ENCODE data around the gene TNRC6B.

Gene TNRC6B

DNA sequence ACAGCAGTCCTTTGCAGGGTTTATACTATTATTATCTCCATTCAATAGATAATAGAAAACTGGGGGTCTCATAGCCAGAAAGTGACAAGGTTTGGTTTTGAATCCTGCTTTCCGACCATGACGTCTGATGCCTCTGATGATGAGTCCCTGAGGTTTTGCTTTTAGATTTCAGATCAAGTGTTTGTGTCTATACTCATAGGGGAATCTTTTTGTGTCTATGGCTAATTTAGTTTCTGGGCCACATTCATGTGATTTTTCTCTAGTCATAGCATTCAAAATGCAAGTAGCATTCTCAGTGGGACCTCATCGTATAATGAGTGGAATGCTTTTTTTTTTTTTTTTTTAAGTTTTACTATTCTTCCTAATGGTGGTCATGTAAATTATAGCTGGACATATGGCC lies 72.9 kb downstream of the TNRC6B start:
- H3K27ac ChIP-seq (ENCODE audit: low read length), result no peak overlapping the region
- H3F3A ChIP-seq (ENCODE audit: insufficient read depth, low read length), result no peaks in the 10 kb centered on the region
- H3K36me3 ChIP-seq (replicated peaks; ENCODE audit: insufficient read depth, low read length), result no peaks in the 10 kb centered on the region; the same call in 1 of the 2 replicates
- H3K9ac ChIP-seq (ENCODE audit: low read length), result no peak overlapping the region
- H4K20me1 ChIP-seq (ENCODE audit: insufficient read depth, low read length), result no peaks in the 10 kb centered on the region
- no peak overlapping the region for H3K4me2 ChIP-seq (ENCODE audit: low read depth, low read length)
- H3K27me3 ChIP-seq (replicated peaks; ENCODE audit: insufficient read depth, low read length), result no peaks in the 10 kb centered on the region
- TF ChIP-seq EZH2 (optimal IDR thresholded peaks at IDR 0.05; ENCODE audit: low read depth, low read length) (no peak), EZH2phosphoT487 (IDR thresholded peaks at IDR 0.05; ENCODE audit: low read length) (no peak)
- TF ChIP-seq, protein P1, sequence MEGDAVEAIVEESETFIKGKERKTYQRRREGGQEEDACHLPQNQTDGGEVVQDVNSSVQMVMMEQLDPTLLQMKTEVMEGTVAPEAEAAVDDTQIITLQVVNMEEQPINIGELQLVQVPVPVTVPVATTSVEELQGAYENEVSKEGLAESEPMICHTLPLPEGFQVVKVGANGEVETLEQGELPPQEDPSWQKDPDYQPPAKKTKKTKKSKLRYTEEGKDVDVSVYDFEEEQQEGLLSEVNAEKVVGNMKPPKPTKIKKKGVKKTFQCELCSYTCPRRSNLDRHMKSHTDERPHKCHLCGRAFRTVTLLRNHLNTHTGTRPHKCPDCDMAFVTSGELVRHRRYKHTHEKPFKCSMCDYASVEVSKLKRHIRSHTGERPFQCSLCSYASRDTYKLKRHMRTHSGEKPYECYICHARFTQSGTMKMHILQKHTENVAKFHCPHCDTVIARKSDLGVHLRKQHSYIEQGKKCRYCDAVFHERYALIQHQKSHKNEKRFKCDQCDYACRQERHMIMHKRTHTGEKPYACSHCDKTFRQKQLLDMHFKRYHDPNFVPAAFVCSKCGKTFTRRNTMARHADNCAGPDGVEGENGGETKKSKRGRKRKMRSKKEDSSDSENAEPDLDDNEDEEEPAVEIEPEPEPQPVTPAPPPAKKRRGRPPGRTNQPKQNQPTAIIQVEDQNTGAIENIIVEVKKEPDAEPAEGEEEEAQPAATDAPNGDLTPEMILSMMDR (IDR thresholded peaks at IDR 0.05; ENCODE audit: low read length), result no peak
- no peaks in the 10 kb centered on the region for H3K4me1 ChIP-seq (ENCODE audit: low read length)
- DNase-seq, result no peak
- no peaks in the 10 kb centered on the region for H3K9me3 ChIP-seq (replicated peaks; ENCODE audit: insufficient read depth, low read length)
- H2AFZ ChIP-seq (ENCODE audit: low read length), result no peak overlapping the region
- no peaks in the 10 kb centered on the region for H3K9me2 ChIP-seq (replicated peaks; ENCODE audit: insufficient read depth, low read length)
- no peak overlapping the region for H3K4me3 ChIP-seq (ENCODE audit: low read length)
- H3K79me2 ChIP-seq (ENCODE audit: low read length), result peaks cover 46% of the 10 kb centered on the region

DNA sequence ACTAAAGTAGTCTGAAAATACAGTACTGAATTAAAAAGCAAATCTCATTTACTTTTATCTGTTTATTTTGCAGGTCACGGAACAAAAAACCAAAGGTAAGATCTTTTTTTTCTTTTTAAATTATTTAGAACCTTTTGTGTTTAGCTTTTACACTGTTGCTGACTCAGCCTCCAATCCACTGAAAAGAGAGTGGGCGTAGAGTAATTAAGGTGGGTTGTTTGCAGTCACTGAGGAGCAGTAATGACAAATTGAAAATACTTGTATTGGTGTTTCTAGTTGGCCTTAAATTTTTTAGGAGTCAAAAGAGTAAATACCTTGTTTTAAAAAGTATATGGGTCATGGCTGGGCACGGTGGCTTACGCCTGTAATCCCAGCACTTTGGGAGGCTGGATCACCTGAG lies 73.4 kb downstream of the TNRC6B start:
- Histone ChIP-seq H3K9me3 (replicated peaks; ENCODE audit: insufficient read depth, low read length) (no peaks in the 10 kb centered on the region), H3K36me3 (replicated peaks; ENCODE audit: insufficient read depth, low read length) (no peaks in the 10 kb centered on the region; the same call in 1 of the 2 replicates), H3K4me3 (ENCODE audit: low read length) (no peak overlapping the region), H3K9ac (ENCODE audit: low read length) (no peak overlapping the region), H3K4me2 (ENCODE audit: low read depth, low read length) (no peak overlapping the region), H4K20me1 (ENCODE audit: insufficient read depth, low read length) (no peaks in the 10 kb centered on the region), H3K79me2 (ENCODE audit: low read length) (peaks cover 43% of the 10 kb centered on the region), H2AFZ (ENCODE audit: low read length) (no peak overlapping the region), H3K9me2 (replicated peaks; ENCODE audit: insufficient read depth, low read length) (no peaks in the 10 kb centered on the region), H3K27ac (ENCODE audit: low read length) (no peak overlapping the region), H3F3A (ENCODE audit: insufficient read depth, low read length) (no peaks in the 10 kb centered on the region), H3K27me3 (replicated peaks; ENCODE audit: insufficient read depth, low read length) (no peaks in the 10 kb centered on the region), H3K4me1 (ENCODE audit: low read length) (no peaks in the 10 kb centered on the region)
- TF ChIP-seq, protein P1 (IDR thresholded peaks at IDR 0.05; ENCODE audit: low read length), result no peak
- TF ChIP-seq EZH2 (optimal IDR thresholded peaks at IDR 0.05; ENCODE audit: low read depth, low read length), result no peak
- TF ChIP-seq EZH2phosphoT487 (IDR thresholded peaks at IDR 0.05; ENCODE audit: low read length), result no peak
- no peak for DNase-seq

DNA sequence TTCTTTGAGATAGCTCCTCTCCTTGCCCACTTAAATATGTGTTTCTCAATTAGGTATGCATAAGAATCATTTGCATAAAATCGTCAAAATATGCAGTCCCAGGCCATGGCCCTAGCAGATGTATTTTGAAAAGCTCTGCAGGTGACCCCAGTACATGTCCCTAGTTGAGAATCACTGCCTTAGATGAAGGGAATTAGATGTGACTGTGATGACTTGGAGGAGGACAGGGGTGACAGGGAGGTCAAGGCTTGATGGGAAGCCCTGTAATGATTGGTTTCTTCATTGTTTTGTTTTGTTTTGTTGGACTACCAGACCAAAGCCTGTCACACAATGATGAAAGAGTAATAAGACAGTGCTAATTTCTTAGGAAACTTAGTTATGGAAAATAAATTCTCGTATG lies 74.4 kb downstream of the TNRC6B start:
- no peaks in the 10 kb centered on the region for H4K20me1 ChIP-seq (ENCODE audit: insufficient read depth, low read length)
- no peaks in the 10 kb centered on the region for H3K9me3 ChIP-seq (replicated peaks; ENCODE audit: insufficient read depth, low read length)
- no peak overlapping the region for H3K27ac ChIP-seq (ENCODE audit: low read length)
- H3K79me2 ChIP-seq (ENCODE audit: low read length), result peaks cover 38% of the 10 kb centered on the region
- no peak overlapping the region for H2AFZ ChIP-seq (ENCODE audit: low read length)
- no peaks in the 10 kb centered on the region for H3K27me3 ChIP-seq (replicated peaks; ENCODE audit: insufficient read depth, low read length)
- H3K36me3 ChIP-seq (replicated peaks; ENCODE audit: insufficient read depth, low read length), result no peaks in the 10 kb centered on the region; the same call in 1 of the 2 replicates
- no peak overlapping the region for H3K4me2 ChIP-seq (ENCODE audit: low read depth, low read length)
- H3K9ac ChIP-seq (ENCODE audit: low read length), result no peak overlapping the region
- no peak overlapping the region for H3K4me3 ChIP-seq (ENCODE audit: low read length)
- no peaks in the 10 kb centered on the region for H3K4me1 ChIP-seq (ENCODE audit: low read length)
- no peak for DNase-seq
- no peaks in the 10 kb centered on the region for H3F3A ChIP-seq (ENCODE audit: insufficient read depth, low read length)
- H3K9me2 ChIP-seq (replicated peaks; ENCODE audit: insufficient read depth, low read length), result no peaks in the 10 kb centered on the region
- TF ChIP-seq EZH2phosphoT487 (IDR thresholded peaks at IDR 0.05; ENCODE audit: low read length) (no peak), EZH2 (optimal IDR thresholded peaks at IDR 0.05; ENCODE audit: low read depth, low read length) (no peak)
- TF ChIP-seq, protein P1 (IDR thresholded peaks at IDR 0.05; ENCODE audit: low read length), result no peak
